Testis (tissue), 2 donors: ENCODE results near the gene KRTAP20-1.

ENCODE experiments used
- CTCF ChIP-seq, 3 experiments: fragments of 450-650 bp in 2 of 3; fragments of 200-600 bp in 1 of 3; sonication (generic) in 1 of 3; IDR thresholded peaks; one replicate each; pipeline ENCODE4 v1.5.1; 2016 to 2019; ENCODE audit warnings: antibody characterized with exemption in 3 of 3, mild to moderate bottlenecking in 2 of 3, moderate library complexity in 1 of 3
- POLR2A ChIP-seq: fragments of 450-650 bp; IDR thresholded peaks from one replicate; pipeline ENCODE4 v1.6.1; 2017; ENCODE audit warnings: antibody characterized with exemption, mild to moderate bottlenecking, moderate library complexity

DNA sequence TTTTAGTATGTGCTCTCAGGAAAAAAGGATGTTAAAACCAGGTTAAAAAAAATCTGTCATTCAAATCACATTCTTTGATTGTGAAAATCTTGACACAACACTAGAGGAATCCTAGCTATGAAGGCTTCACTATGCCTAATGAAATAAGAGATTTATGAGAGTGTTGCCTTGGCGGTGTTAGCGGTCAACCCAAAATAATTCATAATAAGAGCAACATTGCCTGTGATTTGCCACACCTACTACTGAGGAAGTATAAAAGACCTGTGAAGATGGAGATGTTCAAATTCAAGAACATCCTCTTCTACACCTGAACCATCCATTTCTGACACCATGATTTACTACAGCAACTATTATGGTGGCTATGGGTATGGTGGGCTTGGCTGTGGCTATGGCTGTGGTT, at the start of gene KRTAP20-1:
- TF ChIP-seq CTCF (IDR thresholded peaks at IDR 0.05) (no peak), POLR2A (no peak)
